ENCODE data around the gene SHTN1.

SHTN1 gene

DNA sequence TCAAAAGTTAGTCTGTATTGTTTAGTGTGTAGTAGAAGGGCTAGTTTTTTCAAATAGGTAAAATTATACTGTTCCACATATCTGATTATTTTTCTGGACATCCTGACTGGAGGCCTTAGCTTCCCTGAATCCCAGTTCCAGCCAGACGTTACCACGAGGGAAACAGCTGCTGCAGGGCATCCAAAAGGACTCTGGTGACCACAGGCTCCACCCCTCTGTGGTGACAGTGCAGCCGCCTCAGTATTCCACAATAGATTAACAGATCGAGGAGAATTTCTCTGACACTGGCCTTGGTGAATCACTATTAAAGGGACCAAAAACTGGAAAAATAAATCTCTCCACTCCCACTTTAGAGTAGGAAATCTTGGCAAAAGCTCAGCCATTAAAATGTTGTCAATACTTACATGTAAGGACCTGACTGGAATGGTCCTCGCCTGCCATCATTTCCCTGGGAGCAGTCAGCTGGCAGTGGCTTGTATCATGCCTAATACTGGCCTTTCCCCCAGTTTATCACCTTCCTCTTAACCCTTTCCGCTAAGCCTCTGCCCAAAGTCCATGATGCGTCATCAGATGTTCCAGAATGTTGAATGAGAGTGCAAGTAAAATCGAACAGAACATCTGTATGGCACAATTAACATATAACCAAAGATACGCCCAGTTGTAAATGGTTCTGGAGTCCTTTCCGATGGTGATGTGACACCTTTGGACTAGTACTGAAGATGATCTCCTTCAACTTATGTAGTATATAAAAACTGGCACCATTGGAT is 124.1 kb downstream of the SHTN1 start:
- DNase-seq (ENCODE audit: insufficient read length, low spot score) (no peak), FAIRE-seq (no peak)
- TF ChIP-seq CTCF (IDR thresholded peaks at IDR 0.05; ENCODE audit: insufficient read depth, missing control alignments) = no peak

- no peak for TF ChIP-seq CTCF (IDR thresholded peaks at IDR 0.05; ENCODE audit: insufficient read depth, missing control alignments)
- DNase-seq (ENCODE audit: insufficient read length, low spot score) (no peak), FAIRE-seq (no peak)
Measured at GRCh38 chr10:116879817-116880216, 125.2 kb downstream of the SHTN1 start.

DNA sequence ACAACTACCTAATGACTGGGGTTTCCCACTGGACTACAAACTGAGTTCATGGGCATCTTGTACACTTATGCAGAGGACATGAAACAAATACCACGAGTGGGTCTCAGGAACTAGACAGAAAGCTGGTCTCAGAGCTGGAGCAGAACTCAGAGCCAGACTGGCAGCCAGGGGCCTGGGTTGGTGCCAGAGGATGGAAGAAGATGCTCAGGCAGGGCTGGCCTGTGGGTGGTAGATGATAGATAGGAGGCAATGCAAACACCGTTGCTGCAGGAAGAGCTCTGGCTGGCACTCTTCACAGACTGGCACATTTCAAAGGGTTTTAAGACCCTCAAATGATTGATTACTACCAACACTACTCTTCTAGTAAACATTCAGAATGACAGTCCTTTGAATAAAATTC is 126.9 kb downstream of the SHTN1 start:
- no peak for FAIRE-seq
- no peak for TF ChIP-seq CTCF (IDR thresholded peaks at IDR 0.05; ENCODE audit: insufficient read depth, missing control alignments)

GRCh38 chr10:116877391-116877790 is 127.6 kb downstream of the SHTN1 start:
- FAIRE-seq (no peak), DNase-seq (ENCODE audit: insufficient read length, low spot score) (no peak)
- TF ChIP-seq CTCF (IDR thresholded peaks at IDR 0.05; ENCODE audit: insufficient read depth, missing control alignments) = no peak

More for the DNA sequence above, 126.9 kb downstream of the SHTN1 start:
- DNase-seq (ENCODE audit: insufficient read length, low spot score) = no peak

- DNase-seq (ENCODE audit: insufficient read length, low spot score) (no peak), FAIRE-seq (no peak)
- TF ChIP-seq CTCF (IDR thresholded peaks at IDR 0.05; ENCODE audit: insufficient read depth, missing control alignments) = no peak
Measured at GRCh38 chr10:116875897-116876296, 129.1 kb downstream of the SHTN1 start.

DNA sequence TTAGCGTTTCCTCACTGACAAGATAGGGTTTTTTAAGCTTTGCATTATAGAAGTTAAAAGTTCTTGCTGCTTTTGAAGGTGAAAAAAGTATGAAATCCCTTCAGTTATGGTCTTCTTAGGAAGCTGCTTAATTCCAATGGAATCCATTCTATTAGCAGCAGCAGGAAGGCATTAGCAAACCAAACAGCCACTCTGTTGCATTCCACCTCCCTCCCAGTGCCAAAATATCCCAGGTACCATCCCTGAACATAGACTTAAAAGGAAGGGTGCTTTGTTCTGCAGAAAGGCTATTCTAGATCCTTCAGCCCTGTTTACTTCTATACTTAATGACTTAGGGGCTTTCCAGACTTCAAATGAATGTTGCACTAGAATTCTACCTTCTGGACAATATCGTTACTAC is 131.9 kb downstream of the SHTN1 start:
- no peak for TF ChIP-seq CTCF (IDR thresholded peaks at IDR 0.05; ENCODE audit: insufficient read depth, missing control alignments)
- no peak for DNase-seq (ENCODE audit: insufficient read length, low spot score)
- FAIRE-seq = no peak

- no peak for DNase-seq (ENCODE audit: insufficient read length, low spot score)
- no peak for TF ChIP-seq CTCF (IDR thresholded peaks at IDR 0.05; ENCODE audit: insufficient read depth, missing control alignments)
- no peak for FAIRE-seq
Measured at GRCh38 chr10:116870949-116871348, 134.0 kb downstream of the SHTN1 start.
